ENCODE data around the gene TAS2R13.

The TAS2R13 gene, protein sequence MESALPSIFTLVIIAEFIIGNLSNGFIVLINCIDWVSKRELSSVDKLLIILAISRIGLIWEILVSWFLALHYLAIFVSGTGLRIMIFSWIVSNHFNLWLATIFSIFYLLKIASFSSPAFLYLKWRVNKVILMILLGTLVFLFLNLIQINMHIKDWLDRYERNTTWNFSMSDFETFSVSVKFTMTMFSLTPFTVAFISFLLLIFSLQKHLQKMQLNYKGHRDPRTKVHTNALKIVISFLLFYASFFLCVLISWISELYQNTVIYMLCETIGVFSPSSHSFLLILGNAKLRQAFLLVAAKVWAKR

DNA sequence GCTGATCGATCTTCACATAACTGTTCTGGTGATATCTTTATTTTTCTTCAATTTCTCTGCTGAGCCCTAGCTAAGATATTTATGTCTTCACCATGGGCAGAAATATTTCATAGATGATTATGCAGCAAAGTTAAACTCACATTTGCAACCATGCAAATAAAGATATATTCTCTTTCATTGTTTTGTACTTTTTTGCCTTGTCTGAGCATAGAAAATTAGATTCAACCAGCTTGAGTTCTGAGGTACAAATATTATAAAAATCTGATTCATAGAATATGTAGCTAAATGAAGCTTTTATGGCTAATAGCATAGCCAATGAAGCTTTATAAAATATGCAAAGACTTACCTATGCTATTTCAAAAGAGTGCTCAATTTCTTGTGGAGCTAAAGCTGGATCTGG, at the start of gene TAS2R13:
Gene TAS2R13, minus strand, starts transcription at position 101 of the 400 bp plus-strand sequence. CDS start 264 bp downstream, outside the sequence.
- no peak for DNase-seq (ENCODE audit: low read depth)

DNA sequence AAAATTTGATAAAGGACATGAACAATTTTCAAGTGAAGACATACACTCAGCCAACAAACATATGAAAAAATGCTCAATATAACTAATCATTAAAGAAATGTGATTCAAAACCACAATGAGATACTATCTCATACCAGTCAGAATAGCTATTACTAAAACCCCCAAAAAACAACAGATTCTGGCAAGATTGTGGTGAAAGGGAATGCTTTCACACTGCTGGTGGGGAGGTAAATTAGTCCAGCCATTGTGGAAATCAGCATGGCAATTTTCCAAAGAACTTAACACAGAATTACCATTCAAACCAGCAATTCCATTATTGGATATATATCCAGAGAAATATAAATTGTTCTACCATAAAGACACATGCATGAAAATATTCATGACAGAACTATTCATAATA, 48.4 kb upstream of the TAS2R13 start:
- DNase-seq (ENCODE audit: low read depth) = no peak

DNA sequence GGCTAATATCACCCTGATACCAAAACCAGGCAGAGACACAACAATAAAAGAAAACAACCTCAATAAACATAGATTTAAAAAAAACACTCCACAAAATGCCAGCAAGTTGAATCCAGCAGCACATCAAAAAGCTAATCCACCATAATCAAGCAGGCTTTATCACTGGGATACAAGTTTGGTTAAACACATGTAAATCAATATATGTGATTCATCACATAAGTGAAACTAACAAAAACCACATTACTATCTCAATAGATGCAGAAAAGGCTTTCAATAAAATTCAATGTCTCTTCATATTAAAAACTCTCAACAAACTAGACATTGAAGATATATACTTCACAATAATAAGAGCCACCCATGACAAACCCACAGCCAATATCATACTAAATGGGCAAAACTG, 46.7 kb upstream of the TAS2R13 start:
- DNase-seq (ENCODE audit: low read depth) = no peak

DNA sequence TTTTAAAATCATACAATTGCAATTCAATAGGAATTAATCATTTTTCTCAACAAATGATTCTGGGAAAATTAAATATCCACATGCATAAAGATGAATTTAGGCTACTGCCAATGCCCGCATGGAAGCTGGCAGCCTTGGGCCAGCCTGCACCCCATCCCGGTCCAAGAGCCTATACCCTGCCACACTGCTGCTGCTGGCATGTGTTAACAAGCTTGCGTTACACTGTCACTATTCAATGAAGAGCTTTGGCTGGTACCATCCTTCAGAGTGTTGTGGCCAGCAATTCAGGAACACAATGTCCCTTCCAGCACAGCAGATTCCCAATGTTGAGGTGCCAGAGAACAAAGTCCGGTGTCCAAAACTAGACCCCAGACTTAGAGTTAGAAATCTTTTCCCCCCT, 43.3 kb upstream of the TAS2R13 start:
- no peak for DNase-seq (ENCODE audit: low read depth)

- DNase-seq (ENCODE audit: low read depth) = no peak
These were observed 33.8 kb upstream of the TAS2R13 start for GRCh38 chr12:10943167-10943566.

DNA sequence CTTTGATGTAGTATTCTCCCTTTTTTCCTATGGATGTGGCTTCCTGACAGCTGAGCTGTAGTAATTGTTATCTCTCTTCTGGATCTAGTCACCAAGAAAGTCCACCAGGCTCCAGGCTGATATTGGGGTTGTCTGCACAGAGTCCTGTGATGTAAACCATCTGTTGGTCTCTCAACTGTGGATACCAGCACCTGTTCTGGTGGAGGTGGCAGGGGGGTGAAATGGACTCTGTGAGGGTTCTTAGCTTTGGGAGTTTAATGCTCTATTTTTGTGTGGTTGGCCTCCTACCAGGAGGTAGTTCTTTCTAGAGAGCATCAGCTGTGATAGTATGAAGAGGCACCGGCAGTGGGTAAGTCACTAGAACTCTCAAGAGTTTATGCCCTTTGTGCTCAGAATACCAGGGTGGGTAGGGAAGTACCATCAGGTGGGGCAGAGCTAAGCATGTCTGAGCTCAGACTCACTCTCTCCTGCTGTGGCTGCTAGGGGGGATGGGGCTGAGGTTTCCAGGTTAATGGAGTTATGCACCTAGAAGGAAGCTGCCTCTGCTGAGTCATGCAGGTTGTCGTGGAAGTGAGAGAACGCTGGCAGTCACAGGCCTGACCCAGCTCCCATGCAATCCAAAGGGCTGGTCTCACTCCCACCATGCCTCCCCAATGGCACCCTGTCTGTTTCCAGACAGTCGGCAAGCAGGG, 32.7 kb upstream of the TAS2R13 start:
- no peak for DNase-seq (ENCODE audit: low read depth)

DNA sequence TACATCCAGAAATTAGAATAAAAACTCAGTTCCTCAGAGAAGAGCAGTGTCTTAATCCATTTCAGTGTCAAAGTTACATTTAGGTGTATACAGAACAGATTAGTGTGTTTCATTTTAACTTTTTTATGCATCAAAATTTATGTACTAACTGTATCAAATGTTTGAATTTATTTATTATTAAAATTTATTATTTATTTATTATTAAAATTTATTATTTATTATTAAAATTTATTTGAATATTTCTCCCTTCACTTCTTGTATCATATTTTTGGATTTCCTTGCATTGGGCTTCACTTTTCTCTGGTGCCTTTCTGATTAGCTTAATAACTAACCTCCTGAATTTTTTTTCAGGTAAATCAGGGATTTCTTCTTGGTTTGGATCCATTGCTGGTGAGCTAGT, 32.0 kb upstream of the TAS2R13 start:
- no peak for DNase-seq (ENCODE audit: low read depth)

- no peak for DNase-seq (ENCODE audit: low read depth)
These were observed 31.0 kb upstream of the TAS2R13 start for GRCh38 chr12:10940389-10940788.

- no peak for DNase-seq (ENCODE audit: low read depth)
These were observed 29.8 kb upstream of the TAS2R13 start, which contains the start of gene TAS2R14 for GRCh38 chr12:10939163-10939562. Gene TAS2R14 (minus strand): TSS chr12:10939263. CDS start chr12:10939207, 56 bp downstream.

DNA sequence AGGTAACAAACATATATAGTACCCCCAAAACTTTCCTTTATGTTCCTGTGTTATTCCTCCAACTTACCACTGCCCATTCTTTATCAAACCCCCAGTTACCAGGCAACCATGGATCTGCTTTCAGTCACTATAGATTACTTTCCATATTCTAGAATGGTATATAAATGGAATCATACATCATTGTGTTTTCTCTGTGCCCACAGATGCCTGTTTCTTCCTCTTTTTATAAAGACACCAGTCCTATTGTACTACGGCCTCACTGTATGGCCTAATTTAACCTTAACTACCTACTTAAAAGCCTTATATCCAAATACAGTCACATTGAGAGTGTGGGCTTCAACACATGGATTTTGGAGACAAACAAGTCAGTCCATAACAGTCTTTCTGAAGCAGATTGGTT, 27.1 kb upstream of the TAS2R13 start:
- DNase-seq (ENCODE audit: low read depth) = no peak

GRCh38 chr12:10928746-10929286, 19.5 kb upstream of the TAS2R13 start, which contains the start of gene PRH2:
Gene PRH2 (plus strand): TSS chr12:10929236. CDS start chr12:10929274, 38 bp downstream.
- DNase-seq (ENCODE audit: low read depth) = no peak

- DNase-seq (ENCODE audit: low read depth) = no peak
These were observed 16.9 kb upstream of the TAS2R13 start for GRCh38 chr12:10926269-10926668.

DNA sequence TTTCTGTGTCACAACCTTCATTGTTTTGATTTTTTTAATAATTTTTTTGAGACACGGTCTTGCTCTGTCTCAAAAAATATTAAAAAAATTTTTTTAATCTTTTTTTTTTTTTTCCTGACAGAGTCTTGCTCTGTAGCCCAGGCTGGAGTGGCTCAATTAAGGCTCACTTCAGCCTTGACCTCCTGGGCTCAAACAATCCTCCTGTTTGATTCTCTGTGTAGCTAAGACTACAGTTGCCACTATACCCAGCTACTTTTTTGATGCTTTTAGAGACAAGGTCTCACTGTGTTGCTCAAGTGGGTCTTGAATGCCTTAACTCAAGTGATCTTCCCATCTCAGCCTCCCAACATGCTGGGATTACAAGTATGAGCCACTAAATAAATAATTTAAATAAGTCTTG, 10.4 kb upstream of the TAS2R13 start:
- DNase-seq (ENCODE audit: low read depth) = no peak

GRCh38 chr12:10910380-10910779, 1.0 kb upstream of the TAS2R13 start:
- DNase-seq (ENCODE audit: low read depth) = no peak

DNA sequence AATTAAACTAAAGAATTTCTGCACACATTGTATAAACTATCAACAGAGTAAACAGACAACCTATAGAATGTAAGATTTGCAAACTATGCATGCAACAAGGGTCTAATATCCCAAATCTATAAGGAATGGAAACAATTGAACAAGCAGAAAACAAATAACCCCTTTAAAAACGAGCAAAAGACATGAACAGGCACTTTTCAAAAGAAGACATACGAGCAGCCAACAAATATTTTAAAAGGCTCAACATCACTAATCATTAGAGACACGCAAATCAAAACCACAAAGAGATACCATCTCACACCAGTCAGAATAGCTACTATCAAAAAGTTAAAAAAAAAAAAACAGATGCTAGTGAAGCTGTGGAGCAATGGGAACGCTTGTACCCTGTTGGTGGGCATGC, 4.7 kb downstream of the TAS2R13 start:
- DNase-seq (ENCODE audit: low read depth) = no peak

DNA sequence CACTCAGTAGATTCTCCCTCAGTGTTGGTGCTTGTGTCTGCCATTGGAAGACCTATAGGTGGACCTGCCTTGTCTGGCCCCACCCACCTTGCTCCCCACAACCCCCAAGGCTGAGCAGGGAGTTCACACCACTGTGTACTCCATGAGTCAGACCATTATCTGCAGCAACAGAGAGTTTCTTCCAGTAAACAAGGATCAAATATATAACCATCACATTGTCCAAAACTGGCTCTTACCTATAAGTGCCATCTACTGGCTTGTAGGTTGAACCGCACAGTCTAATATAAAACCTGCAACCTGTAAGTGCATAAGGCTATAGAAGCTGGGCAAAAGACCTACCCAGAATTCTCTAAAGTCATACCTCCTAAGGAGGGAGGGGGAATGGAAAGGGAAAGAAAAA, 7.9 kb downstream of the TAS2R13 start:
- no peak for DNase-seq (ENCODE audit: low read depth)

DNA sequence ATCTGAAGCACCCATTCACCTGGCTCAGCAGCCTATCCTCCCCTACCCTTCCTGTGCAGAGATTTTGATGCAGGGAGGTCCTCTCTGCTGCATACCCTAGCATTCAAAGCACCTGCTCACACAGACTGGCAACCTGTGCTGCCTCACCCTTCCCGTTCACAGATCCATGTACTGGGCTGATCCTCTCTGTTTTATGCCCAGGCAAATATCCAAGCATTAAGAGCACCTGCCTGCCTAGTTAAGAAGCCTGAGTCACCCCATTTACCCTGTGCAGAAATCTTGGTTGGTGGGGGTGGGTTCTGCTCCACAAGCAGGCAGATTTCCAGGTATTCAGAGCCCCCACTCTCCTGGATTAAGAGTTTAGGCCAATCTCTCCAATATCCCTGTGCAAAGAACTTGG, 8.4 kb downstream of the TAS2R13 start:
- no peak for DNase-seq (ENCODE audit: low read depth)

- DNase-seq (ENCODE audit: low read depth) = no peak
These were observed 8.8 kb downstream of the TAS2R13 start for GRCh38 chr12:10900530-10900929.

GRCh38 chr12:10896854-10897253, 12.5 kb downstream of the TAS2R13 start:
- DNase-seq (ENCODE audit: low read depth) = no peak

- DNase-seq (ENCODE audit: low read depth) = no peak
These were observed 17.4 kb downstream of the TAS2R13 start for GRCh38 chr12:10891937-10892336.

DNA sequence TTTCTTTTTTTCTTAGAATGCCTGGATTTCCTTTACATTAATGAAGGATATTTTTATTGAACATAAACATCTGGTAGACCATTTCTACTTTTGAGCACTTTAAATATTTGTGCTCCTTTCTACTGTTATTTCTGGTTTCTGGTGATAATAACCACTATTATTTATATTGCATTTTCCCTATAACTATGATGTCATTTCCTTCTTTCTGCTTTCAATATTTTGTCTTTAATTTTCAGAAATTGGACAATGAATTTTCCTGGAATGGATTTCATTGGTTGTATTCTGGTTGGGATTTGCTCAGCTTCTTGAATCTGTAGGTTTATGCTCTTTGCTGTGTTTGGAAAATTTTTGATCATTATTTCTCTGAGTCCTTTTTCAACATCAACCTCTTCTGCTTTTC, 20.1 kb downstream of the TAS2R13 start:
- no peak for DNase-seq (ENCODE audit: low read depth)

- no peak for DNase-seq (ENCODE audit: low read depth)
These were observed 25.2 kb downstream of the TAS2R13 start, which contains the start of gene PRH1 for GRCh38 chr12:10884086-10884725. Gene PRH1 (minus strand): TSS chr12:10884255. CDS start chr12:10884217, 38 bp downstream.

DNA sequence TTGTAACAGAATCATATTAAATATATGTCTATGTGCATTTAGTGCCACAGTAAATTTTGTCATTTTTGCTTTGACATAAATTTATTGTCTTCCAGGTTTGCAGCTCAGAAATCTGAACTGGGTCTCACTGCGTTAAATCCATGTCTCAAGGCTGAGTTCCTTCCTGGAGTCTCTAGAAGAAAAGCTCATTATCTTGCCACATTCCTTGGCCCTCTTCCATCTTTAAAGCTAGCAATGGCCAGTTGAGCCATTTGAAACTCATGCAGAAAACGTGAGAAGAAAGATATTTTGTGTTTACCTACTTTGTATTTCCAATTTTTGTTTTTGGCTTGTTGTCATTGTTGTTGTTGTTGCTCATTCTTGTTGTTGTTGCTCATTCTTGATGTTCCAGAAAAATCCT, 36.0 kb downstream of the TAS2R13 start:
- DNase-seq (ENCODE audit: low read depth) = no peak
